Thoracic aorta (tissue), 2 donors: Measurements from ENCODE around the gene PRKN. TPM values are rescaled to one million over a fixed set of nuclear protein-coding genes. Genes with fewer than 3 reads are reported as not detected.
"Not testable (repeated sequence)": the region's sequence is repeated elsewhere in the genome, so short reads cannot be mapped to it uniquely, and the experiment has no call there.

Experiments used
- ATAC-seq: fragments of 150-250 bp; one replicate; pipeline ENCODE4 v1.8.0; 2017; ENCODE audit warnings: low read depth; ENCODE audit not compliant: insufficient number of reproducible peaks, low FRiP score
- DNase-seq: peaks from one replicate; pipeline ENCODE4 v3.0.0-alpha.2; 2020; ENCODE audit warnings: low spot score
- H3K27ac ChIP-seq, 2 donors: fragments of 200-600 bp; sonication (generic); 1 replicate in 1 of 2; 2 replicates in 1 of 2; pipeline ENCODE4 v1.5.1; 2016; ENCODE audit warnings: mild to moderate bottlenecking in 2 of 2, moderate library complexity in 2 of 2
- H3K27me3 ChIP-seq: fragments of 200-600 bp; sonication (generic); replicated peaks from 2 replicates; pipeline ENCODE4 v1.6.0; 2016; ENCODE audit warnings: mild to moderate bottlenecking; ENCODE audit not compliant: insufficient read depth
- H3K36me3 ChIP-seq: fragments of 200-600 bp; sonication (generic); one replicate; pipeline ENCODE4 v1.5.1; 2016
- H3K4me1 ChIP-seq, 2 donors: fragments of 200-600 bp; sonication (generic); 1 replicate in 1 of 2; 2 replicates in 1 of 2; pipeline versions ENCODE4 v1.5.1 to v1.6.0; 2016; ENCODE audit warnings: low read depth in 2 of 2, mild to moderate bottlenecking in 1 of 2; ENCODE audit not compliant: control insufficient read depth in 1 of 2
- H3K4me3 ChIP-seq: fragments of 200-600 bp; sonication (generic); 2 replicates; pipeline ENCODE4 v1.5.1; 2016; ENCODE audit warnings: mild to moderate bottlenecking
- H3K9me3 ChIP-seq: fragments of 200-600 bp; sonication (generic); 2 replicates; pipeline ENCODE4 v1.5.1; 2016
- total RNA-seq, 2 donors: library from RNA; depleted of rRNA; stranded (reverse); fragments of >200 nt; gene quantifications; one replicate each; pipeline versions ENCODE4 v1.1.0 to v1.2.3, GENCODE V29; 2016
- TF ChIP-seq, protein P1 (sequence below): fragments of 200-600 bp; sonication (generic); IDR thresholded peaks from one replicate; pipeline ENCODE4 v1.5.1; 2019; ENCODE audit warnings: antibody characterized with exemption

Gene PRKN
- total RNA-seq, 2 donors from 2014 or later = 10.4 to 23.8 TPM

DNA sequence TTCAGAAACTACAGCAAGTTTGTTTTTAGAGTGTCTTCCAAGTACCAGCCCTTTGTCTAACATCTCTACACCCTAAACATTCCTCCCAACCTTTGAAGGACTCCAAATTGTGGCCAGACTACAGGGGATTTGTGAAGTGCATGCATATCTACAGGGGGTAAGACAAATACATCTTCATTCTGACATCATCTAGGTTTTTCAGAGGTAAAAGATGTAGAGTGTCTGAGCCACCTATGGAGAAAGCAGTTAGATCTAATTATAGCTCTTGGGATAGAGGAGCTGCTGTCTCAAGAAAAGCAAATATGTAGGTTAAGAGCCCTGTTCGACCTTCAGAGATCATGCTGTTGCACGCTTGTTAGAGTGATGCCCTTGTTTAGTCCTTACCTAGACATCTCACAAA, 836.0 kb downstream of the PRKN start:
- no peaks in the 10 kb centered on the region for H3K36me3 ChIP-seq
- TF ChIP-seq, protein P1, sequence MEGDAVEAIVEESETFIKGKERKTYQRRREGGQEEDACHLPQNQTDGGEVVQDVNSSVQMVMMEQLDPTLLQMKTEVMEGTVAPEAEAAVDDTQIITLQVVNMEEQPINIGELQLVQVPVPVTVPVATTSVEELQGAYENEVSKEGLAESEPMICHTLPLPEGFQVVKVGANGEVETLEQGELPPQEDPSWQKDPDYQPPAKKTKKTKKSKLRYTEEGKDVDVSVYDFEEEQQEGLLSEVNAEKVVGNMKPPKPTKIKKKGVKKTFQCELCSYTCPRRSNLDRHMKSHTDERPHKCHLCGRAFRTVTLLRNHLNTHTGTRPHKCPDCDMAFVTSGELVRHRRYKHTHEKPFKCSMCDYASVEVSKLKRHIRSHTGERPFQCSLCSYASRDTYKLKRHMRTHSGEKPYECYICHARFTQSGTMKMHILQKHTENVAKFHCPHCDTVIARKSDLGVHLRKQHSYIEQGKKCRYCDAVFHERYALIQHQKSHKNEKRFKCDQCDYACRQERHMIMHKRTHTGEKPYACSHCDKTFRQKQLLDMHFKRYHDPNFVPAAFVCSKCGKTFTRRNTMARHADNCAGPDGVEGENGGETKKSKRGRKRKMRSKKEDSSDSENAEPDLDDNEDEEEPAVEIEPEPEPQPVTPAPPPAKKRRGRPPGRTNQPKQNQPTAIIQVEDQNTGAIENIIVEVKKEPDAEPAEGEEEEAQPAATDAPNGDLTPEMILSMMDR = no peak
- ATAC-seq = no peak
- no peaks in the 10 kb centered on the region for H3K9me3 ChIP-seq
- H3K4me3 ChIP-seq = no peak overlapping the region
- H3K4me1 ChIP-seq = peaks cover 4 to 15% of the 10 kb centered on the region in 2 donors
- DNase-seq = no peak
- no peaks in the 10 kb centered on the region for H3K27me3 ChIP-seq
- H3K27ac ChIP-seq = no peak overlapping the region

DNA sequence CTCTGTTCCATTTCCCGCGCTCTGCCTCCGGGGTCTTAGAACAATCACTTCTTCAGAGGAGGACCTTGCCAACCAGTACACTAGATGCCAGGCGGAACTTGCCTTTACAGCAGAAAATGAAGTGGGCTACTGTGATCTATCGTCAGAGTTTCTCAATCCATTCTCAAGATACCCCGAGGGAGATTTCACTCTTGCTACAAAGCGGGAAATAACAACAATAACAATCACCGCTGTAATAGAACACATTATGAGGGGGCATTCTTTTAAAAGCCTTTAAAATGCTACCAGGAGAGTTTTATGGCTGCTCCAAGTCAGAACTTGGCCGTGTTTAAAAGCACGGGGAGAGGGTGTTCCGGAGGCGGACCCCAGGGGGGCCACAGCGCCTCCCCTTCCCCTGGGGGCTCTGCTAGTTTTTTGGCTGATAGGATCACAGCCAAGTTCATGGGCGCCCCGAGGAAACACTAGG, 836.7 kb downstream of the PRKN start:
- peaks cover 4 to 15% of the 10 kb centered on the region in 2 donors for H3K4me1 ChIP-seq
- no peaks in the 10 kb centered on the region for H3K27me3 ChIP-seq
- TF ChIP-seq, protein P1 = no peak
- peak overlapping the region; percentile 11 for H3K4me3 ChIP-seq
- no peak overlapping the region for H3K27ac ChIP-seq
- DNase-seq (no peak), ATAC-seq (no peak)
- H3K9me3 ChIP-seq = no peaks in the 10 kb centered on the region
- H3K36me3 ChIP-seq = no peaks in the 10 kb centered on the region

DNA sequence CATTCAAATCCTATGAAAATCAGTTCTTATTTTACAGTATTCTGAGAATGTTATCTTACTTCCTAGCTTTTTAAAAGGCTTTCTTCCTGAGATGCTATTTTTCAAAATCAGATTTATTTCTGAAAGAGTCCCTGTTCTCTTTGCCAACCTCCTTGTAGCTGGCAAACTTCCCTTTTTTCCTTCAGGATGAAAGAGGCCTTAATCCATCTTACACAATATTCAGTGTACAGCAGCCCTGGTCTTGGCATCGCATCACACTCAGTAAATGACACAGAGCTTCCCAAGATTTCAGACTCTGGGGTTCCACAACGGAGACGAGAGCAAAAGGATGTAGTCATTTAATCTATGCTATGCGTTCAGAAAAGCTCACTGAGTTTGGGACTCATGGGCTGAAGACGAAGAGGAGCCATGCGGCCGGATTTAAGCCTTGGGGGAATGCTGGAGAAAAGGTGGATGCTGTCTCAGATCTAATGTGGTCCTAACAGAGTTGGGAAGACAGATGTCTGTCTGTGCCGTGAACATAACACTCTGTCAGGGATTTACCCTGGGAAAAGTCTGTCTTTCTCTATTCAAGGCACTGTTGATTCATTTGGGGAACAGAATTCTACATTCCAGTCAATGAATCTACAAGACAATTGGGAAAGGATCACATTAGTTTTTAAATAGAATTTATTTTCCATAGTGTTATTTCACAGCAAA, 837.3 kb downstream of the PRKN start:
- no peak overlapping the region for H3K4me3 ChIP-seq
- no peak overlapping the region for H3K27ac ChIP-seq
- no peaks in the 10 kb centered on the region for H3K9me3 ChIP-seq
- TF ChIP-seq, protein P1 = no peak
- H3K27me3 ChIP-seq = no peaks in the 10 kb centered on the region
- ATAC-seq (no peak), DNase-seq (no peak)
- H3K4me1 ChIP-seq = peaks cover 4 to 15% of the 10 kb centered on the region in 2 donors
- no peaks in the 10 kb centered on the region for H3K36me3 ChIP-seq

DNA sequence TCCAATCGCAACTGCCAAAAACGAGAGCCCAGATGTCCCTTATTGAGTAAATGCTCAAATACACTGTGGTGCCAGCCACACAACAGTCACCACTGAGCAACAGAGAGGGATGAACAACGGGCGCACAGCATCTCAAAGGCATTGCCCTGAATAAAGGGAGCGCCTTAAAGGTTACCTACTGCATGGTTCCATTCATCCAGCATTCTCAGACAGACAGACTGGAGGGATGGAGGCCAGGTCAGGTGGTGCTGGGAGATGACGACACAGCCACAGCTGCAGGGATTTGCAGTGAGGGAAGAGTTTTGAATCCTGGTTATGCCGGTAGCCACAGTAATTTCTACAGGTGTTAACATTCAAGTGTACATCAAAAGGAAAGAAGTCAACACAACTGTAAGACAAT, 838.2 kb downstream of the PRKN start:
- Histone ChIP-seq H3K27me3 (no peaks in the 10 kb centered on the region), H3K4me3 (no peak overlapping the region), H3K4me1 (peaks cover 4 to 15% of the 10 kb centered on the region in 2 donors), H3K9me3 (no peaks in the 10 kb centered on the region), H3K36me3 (no peaks in the 10 kb centered on the region), H3K27ac (no peak overlapping the region)
- TF ChIP-seq, protein P1 = no peak
- ATAC-seq (no peak), DNase-seq (no peak)

DNA sequence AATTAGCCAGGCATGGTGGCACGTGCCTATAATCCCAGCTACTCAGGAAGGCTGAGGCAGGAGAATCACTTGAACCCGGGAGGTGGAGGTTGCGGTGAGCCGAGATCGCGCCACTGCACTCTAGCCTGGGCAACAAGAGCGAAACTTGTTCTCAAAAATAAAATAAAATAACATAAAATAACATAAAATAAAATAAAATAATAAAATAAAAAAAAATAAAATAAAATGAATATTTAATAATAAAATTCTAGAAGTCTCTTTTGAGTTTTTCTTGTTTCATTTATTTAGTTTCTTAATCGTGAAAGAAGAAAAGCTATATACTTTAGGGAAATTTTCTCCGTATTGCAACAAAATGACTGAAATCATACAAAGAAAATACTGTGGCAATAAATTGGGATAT, 841.0 kb downstream of the PRKN start:
- H3K9me3 ChIP-seq, ATAC-seq, H3K27ac ChIP-seq, DNase-seq, H3K4me3 ChIP-seq, H3K27me3 ChIP-seq, H3K36me3 ChIP-seq: not testable (repeated sequence)
- H3K4me1 ChIP-seq = peaks cover 4 to 15% of the 10 kb centered on the region in 2 donors

DNA sequence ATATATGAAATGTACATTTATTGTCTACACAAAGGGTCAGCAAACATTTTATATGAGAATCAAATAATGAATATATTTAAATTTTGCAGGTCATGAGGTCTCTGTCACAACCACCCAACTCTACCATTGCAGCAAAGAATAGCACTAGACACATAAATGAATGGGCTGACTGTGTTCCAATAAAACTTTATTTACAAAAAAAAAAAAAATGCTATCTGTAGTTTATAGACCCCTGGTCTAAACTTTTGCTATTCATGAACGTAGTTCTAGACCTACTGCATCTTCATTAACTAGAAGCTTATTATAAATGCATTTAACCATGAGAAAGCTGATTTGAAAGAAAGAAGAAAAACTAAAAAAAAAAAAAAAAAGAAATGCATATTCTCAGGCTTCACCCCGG, 842.8 kb downstream of the PRKN start:
- Histone ChIP-seq H3K27ac (no peak overlapping the region), H3K4me1 (peaks cover 0 to under 1% of the 10 kb centered on the region in 2 donors), H3K36me3 (no peaks in the 10 kb centered on the region), H3K4me3 (no peak overlapping the region), H3K27me3 (no peaks in the 10 kb centered on the region), H3K9me3 (no peaks in the 10 kb centered on the region)
- DNase-seq = no peak
- TF ChIP-seq, protein P1 = no peak
- no peak for ATAC-seq
